ENCODE results near the gene CSAD. TPM values are rescaled to one million over a fixed set of nuclear protein-coding genes. Genes with fewer than 3 reads are reported as not detected.

Gene CSAD
- total RNA-seq, 1 experiment from 2014 or later, result 32.3 TPM

DNA sequence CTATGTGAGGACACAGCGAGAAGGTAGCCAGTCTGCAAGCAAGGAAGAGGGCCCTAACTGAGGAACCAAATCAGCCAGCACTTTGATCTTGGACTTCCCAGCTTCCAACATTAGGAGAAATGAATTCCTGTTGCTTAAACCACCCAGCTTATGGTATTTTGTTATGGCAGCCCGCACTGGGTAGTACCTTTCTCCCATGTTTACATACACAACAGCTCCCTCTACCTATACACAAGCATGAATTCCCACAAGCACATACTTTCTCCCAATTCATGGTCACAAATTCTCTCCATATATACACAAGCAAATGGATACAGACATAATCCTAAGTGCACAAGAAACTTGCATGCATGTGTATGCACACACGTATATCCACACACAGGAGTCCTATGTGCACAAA lies 19.0 kb upstream of the CSAD start:
- no peaks in the 10 kb centered on the region for H3K27me3 ChIP-seq (replicated peaks; ENCODE audit: insufficient read depth, low read depth, low read length, poor library complexity)
- CTCF ChIA-PET, result interaction anchor here (1.1 to 2.3 kb wide), 2 partner anchors 14 to 152 kb away, joined by 6 to 8 read pairs; no protein-coding TSS in a partner anchor
- no peak overlapping the region for H3K4me3 ChIP-seq (ENCODE audit: low read depth, low read length, poor library complexity, severe bottlenecking)
- no peak overlapping the region for H3K27ac ChIP-seq (ENCODE audit: low read depth, low read length, poor library complexity, severe bottlenecking)
- H3K36me3 ChIP-seq (ENCODE audit: insufficient read depth, low read length, poor library complexity, severe bottlenecking), result no peaks in the 10 kb centered on the region
- POLR2A ChIA-PET (ENCODE audit: low non-redundant PET), result no interaction called here
- intact Hi-C loops (cut with micrococcal nuclease; ENCODE audit: unreplicated experiment), result no loop called here
- no peaks in the 10 kb centered on the region for H3K9me3 ChIP-seq (ENCODE audit: low read depth, low read length, poor library complexity, severe bottlenecking)
- no TSS peak for BruUV-seq (replicated peaks)
- no peak for DNase-seq (ENCODE audit: low spot score)
- no peak for TF ChIP-seq EZH2 (IDR thresholded peaks at IDR 0.05; ENCODE audit: borderline replicate concordance, low read depth, low read length, poor library complexity, severe bottlenecking)
- TF ChIP-seq, protein P1, sequence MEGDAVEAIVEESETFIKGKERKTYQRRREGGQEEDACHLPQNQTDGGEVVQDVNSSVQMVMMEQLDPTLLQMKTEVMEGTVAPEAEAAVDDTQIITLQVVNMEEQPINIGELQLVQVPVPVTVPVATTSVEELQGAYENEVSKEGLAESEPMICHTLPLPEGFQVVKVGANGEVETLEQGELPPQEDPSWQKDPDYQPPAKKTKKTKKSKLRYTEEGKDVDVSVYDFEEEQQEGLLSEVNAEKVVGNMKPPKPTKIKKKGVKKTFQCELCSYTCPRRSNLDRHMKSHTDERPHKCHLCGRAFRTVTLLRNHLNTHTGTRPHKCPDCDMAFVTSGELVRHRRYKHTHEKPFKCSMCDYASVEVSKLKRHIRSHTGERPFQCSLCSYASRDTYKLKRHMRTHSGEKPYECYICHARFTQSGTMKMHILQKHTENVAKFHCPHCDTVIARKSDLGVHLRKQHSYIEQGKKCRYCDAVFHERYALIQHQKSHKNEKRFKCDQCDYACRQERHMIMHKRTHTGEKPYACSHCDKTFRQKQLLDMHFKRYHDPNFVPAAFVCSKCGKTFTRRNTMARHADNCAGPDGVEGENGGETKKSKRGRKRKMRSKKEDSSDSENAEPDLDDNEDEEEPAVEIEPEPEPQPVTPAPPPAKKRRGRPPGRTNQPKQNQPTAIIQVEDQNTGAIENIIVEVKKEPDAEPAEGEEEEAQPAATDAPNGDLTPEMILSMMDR (conservative IDR thresholded peaks at IDR 0.05; ENCODE audit: low read depth, low read length), result no peak
- H3K4me1 ChIP-seq (ENCODE audit: insufficient read depth, low read length, poor library complexity, severe bottlenecking), result no peaks in the 10 kb centered on the region

GRCh38 chr12:53198486-53199110 lies 17.9 kb upstream of the CSAD start:
- CTCF ChIA-PET, result interaction anchor here (1.1 to 2.3 kb wide), 2 partner anchors 15 to 151 kb away, joined by 6 to 8 read pairs; no protein-coding TSS in a partner anchor
- H3K4me3 ChIP-seq (ENCODE audit: low read depth, low read length, poor library complexity, severe bottlenecking), result no peak overlapping the region

DNA sequence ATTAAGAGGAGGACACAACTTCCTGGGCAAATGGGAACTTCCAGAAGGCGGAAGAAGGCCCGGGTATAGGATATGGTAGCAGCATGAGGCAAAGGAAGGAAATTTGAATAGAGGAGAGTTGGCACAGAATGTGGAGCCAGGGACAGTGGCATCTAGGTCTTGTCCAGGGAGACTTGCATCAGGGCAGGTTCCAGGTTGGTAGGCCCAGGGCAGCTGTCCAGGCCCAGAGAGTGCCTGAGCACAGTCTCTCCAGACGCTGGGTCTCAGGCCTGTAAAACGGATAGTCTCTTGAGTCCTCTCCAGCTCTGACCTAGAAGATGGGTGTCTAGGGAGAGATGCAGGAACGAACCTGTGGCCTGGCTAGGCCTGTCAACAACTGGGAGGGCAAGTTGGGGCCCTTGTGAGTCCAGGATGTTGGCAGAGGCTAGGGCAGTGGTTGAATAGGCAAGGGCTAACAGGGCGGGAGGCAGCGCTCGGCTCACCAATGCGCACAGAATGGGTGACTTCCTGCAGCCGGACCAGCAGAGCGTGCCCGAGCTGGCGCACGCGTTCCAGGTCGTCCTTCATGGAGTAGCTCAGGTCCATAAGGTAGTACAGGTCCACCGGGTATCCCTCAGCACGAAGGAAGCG lies 16.4 kb upstream of the CSAD start:
- Histone ChIP-seq H3K9me3 (ENCODE audit: low read depth, low read length, poor library complexity, severe bottlenecking) (no peaks in the 10 kb centered on the region), H3K27ac (ENCODE audit: low read depth, low read length, poor library complexity, severe bottlenecking) (no peak overlapping the region), H3K36me3 (ENCODE audit: insufficient read depth, low read length, poor library complexity, severe bottlenecking) (no peaks in the 10 kb centered on the region), H3K27me3 (replicated peaks; ENCODE audit: insufficient read depth, low read depth, low read length, poor library complexity) (no peaks in the 10 kb centered on the region), H3K4me1 (ENCODE audit: insufficient read depth, low read length, poor library complexity, severe bottlenecking) (no peaks in the 10 kb centered on the region), H3K4me3 (ENCODE audit: low read depth, low read length, poor library complexity, severe bottlenecking) (no peak overlapping the region)
- intact Hi-C loops (cut with micrococcal nuclease; ENCODE audit: unreplicated experiment), result no loop called here
- BruUV-seq (replicated peaks), result no TSS peak
- POLR2A ChIA-PET (ENCODE audit: low non-redundant PET), result no interaction called here
- no peak for DNase-seq (ENCODE audit: low spot score)
- CTCF ChIA-PET, result interaction anchor here (0.5 to 2.3 kb wide), 5 partner anchors 17 to 132 kb away, joined by 3 to 14 read pairs (median 8); no protein-coding TSS in a partner anchor
- TF ChIP-seq, protein P1 (conservative IDR thresholded peaks at IDR 0.05; ENCODE audit: low read depth, low read length), result no peak
- TF ChIP-seq EZH2 (IDR thresholded peaks at IDR 0.05; ENCODE audit: borderline replicate concordance, low read depth, low read length, poor library complexity, severe bottlenecking), result no peak

More at GRCh38 chr12:53198486-53199110, 17.9 kb upstream of the CSAD start:
- intact Hi-C loops (cut with micrococcal nuclease; ENCODE audit: unreplicated experiment), result no loop called here
- BruUV-seq (replicated peaks), result no TSS peak
- DNase-seq (ENCODE audit: low spot score), result no peak
- TF ChIP-seq EZH2 (IDR thresholded peaks at IDR 0.05; ENCODE audit: borderline replicate concordance, low read depth, low read length, poor library complexity, severe bottlenecking), result no peak
- TF ChIP-seq, protein P1 (conservative IDR thresholded peaks at IDR 0.05; ENCODE audit: low read depth, low read length), result no peak
- H3K36me3 ChIP-seq (ENCODE audit: insufficient read depth, low read length, poor library complexity, severe bottlenecking), result no peaks in the 10 kb centered on the region
- no peaks in the 10 kb centered on the region for H3K4me1 ChIP-seq (ENCODE audit: insufficient read depth, low read length, poor library complexity, severe bottlenecking)
- no peaks in the 10 kb centered on the region for H3K27me3 ChIP-seq (replicated peaks; ENCODE audit: insufficient read depth, low read depth, low read length, poor library complexity)
- H3K9me3 ChIP-seq (ENCODE audit: low read depth, low read length, poor library complexity, severe bottlenecking), result no peaks in the 10 kb centered on the region
- POLR2A ChIA-PET (ENCODE audit: low non-redundant PET), result no interaction called here
- H3K27ac ChIP-seq (ENCODE audit: low read depth, low read length, poor library complexity, severe bottlenecking), result no peak overlapping the region
